Gastrocnemius medialis (tissue), 4 donors: ENCODE measurements around the gene DIPK1A. TPM values are rescaled to one million over a fixed set of nuclear protein-coding genes. Genes with fewer than 3 reads are reported as not detected.
A peak's percentile ranks its signal among the peaks of the same experiment; 100 is the strongest.

Experiments used
- ATAC-seq, 2 donors: fragments of 150-250 bp; one replicate each; pipeline ENCODE4 v1.9.1; 2016
- DNase-seq, 2 donors: peaks; one replicate each; pipeline ENCODE4 v3.0.0-alpha.2; 2019
- H3K27ac ChIP-seq, 4 donors: fragments of 200-600 bp; sonication (generic); 1 replicate in 1 of 4; 2 replicates in 3 of 4; pipeline ENCODE4 v1.5.1; 2016 to 2018; ENCODE audit warnings: mild to moderate bottlenecking in 2 of 4, moderate library complexity in 1 of 4
- H3K27me3 ChIP-seq, 3 donors: fragments of 200-600 bp; sonication (generic) in 2 of 3; 1 replicate in 1 of 3; 2 replicates in 2 of 3; pipeline versions ENCODE4 v1.5.1 to v1.6.0; 2016 to 2019; ENCODE audit warnings: mild to moderate bottlenecking in 1 of 3, moderate library complexity in 1 of 3
- H3K36me3 ChIP-seq, 2 donors: fragments of 200-600 bp; sonication (generic) in 1 of 2; one replicate each; pipeline ENCODE4 v1.5.1; 2017 to 2018
- H3K4me1 ChIP-seq, 2 donors: fragments of 200-600 bp; sonication (generic) in 1 of 2; one replicate each; pipeline ENCODE4 v1.5.1; 2016 to 2017; ENCODE audit warnings: mild to moderate bottlenecking in 2 of 2
- H3K4me3 ChIP-seq, 4 donors: fragments of 200-600 bp; sonication (generic) in 3 of 4; 1 replicate in 1 of 4; 2 replicates in 3 of 4; pipeline ENCODE4 v1.5.1; 2016 to 2019; ENCODE audit warnings: mild to moderate bottlenecking in 2 of 4
- H3K9me3 ChIP-seq, 3 donors: fragments of 200-600 bp; sonication (generic) in 2 of 3; 1 replicate in 1 of 3; 2 replicates in 2 of 3; pipeline ENCODE4 v1.5.1; 2016 to 2019
- CTCF ChIP-seq, 5 experiments: fragments of 450-650 bp in 3 of 5; fragments of 200-600 bp in 2 of 5; sonication (generic) in 2 of 5; IDR thresholded peaks in 4 of 5; conservative IDR thresholded peaks in 1 of 5; 1 replicate in 4 of 5; 2 replicates in 1 of 5; pipeline ENCODE4 v1.5.1; 2016 to 2019; ENCODE audit warnings: antibody characterized with exemption in 5 of 5, mild to moderate bottlenecking in 3 of 5, moderate library complexity in 3 of 5
- POLR2A ChIP-seq, 2 donors: fragments of 450-650 bp; IDR thresholded peaks; one replicate each; pipeline ENCODE4 v1.6.1; 2017; ENCODE audit warnings: antibody characterized with exemption in 2 of 2, mild to moderate bottlenecking in 2 of 2, moderate library complexity in 2 of 2
- in situ Hi-C, 4 donors: fragments of 200-750 bp; cut with MboI; loops; one replicate each; pipeline versions ENCODE4 v1.15.0 to v1.8.0; 2017; ENCODE audit warnings: low sequenced_read_pairs in 4 of 4
- intact Hi-C: fragments of 100-400 bp; cut with DNase I; formaldehyde crosslinking; loops from one replicate; pipeline ENCODE4 v1.15.1; 2023; ENCODE audit warnings: low total_unique reads
- total RNA-seq, 4 donors: library from RNA; depleted of rRNA; stranded (reverse); fragments of >200 nt; gene quantifications; one replicate each; pipeline versions ENCODE4 v1.1.0 to v1.2.3, GENCODE V29; 2016

Gene DIPK1A
- total RNA-seq, 4 donors from 2014 or later: 3.3 to 9.2 (median 4.7) TPM

DNA sequence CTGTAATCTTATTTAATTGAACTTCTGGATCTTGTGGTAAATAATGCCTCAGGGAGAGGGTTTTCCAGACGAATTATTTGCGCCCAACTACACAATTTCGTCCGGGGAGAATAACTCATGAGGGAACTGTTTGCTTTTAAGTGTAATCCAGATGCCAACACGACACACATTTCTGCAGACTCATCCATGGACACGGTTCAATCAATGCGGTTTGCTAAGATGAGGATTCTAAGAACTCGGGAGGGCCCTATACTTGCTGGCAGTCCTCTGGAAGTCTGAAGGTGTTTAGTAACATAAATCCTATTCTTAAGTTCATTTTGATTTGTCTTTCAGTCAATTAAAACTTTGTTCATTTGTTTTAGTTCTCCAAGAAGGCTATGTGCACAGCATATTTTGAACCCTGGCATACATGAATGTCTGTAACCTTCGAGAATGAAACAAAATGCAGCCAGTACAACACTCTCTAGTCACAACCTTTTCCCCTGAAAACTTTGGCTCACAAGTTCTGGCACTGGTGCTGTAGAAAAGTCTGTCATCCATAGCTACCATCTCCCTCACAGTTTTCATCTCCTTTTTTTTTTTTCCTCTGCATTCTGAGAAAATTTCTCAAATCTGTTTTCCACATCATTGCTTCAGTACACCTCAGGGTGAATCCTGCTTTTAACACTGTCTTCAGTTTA, 38.8 kb downstream of the DIPK1A start:
- H3K27ac ChIP-seq: peak overlapping the region in 3 of 4 donors; percentile 28 to 58 (median 37)
- intact Hi-C loops: no loop called here
- H3K9me3 ChIP-seq: no peaks in the 10 kb centered on the region
- TF ChIP-seq CTCF (IDR thresholded peaks at IDR 0.05 in 4 of 5, conservative IDR thresholded peaks at IDR 0.05 in 1 of 5): no peak
- no peak for TF ChIP-seq POLR2A (IDR thresholded peaks at IDR 0.05)
- peaks cover 12 to 16% of the 10 kb centered on the region in 2 donors for H3K4me1 ChIP-seq
- no peak for DNase-seq
- H3K4me3 ChIP-seq: peak overlapping the region in 2 of 4 donors; percentile 1 to 8
- in situ Hi-C loops: no loop called here
- no peaks in the 10 kb centered on the region for H3K36me3 ChIP-seq
- no peaks in the 10 kb centered on the region for H3K27me3 ChIP-seq
- ATAC-seq: peak; percentile 50 to 72

DNA sequence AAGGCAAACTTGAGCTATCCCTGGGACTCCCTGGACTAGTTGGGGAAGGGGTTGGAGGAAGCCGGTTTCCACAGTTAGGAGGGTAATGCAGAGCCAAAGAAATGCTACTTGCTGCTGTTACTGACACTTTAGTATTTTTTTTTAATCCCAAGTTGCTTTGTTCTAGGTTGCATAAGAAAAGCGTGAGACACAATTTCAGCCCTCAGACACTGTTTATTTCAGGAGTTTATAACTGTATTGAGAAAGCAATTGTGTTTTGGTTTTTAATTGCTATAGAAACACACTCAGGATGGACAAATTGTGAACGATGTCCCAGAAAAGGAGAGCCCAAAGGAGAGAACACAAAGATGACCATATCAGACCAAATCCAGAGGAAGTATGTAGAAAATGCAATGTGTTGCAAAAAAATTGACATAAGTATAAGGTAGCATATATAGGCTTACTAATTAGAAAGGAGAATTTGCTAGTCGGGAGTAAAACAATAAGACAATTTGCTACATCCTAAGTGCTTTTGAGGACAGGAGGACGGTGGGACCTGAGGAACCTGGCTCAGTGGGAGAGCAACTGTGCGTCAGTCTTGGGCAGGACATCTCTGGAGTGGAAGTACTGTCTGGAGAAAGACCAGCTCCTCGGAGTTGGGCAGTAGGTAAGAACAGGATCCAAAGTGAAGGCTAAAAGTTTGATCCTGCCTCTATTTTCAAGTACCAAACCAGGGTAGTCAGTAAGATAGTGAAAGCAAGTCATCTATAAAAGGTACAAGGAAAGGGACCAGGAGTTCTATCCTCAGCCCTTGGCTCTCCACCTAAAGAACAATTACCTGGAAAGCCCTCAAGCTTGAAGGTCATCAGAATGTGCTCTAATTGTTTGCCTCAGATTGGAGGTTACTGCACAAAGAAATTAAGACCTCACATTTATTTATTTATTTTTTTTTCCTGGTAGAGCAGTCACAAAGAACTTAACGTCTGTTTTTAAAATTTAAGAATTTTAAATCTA, 39.9 kb downstream of the DIPK1A start:
- no peak overlapping the region for H3K4me3 ChIP-seq
- no peaks in the 10 kb centered on the region for H3K27me3 ChIP-seq
- ATAC-seq (peak in 1 of 2 donors; percentile 53), DNase-seq (no peak)
- TF ChIP-seq CTCF (IDR thresholded peaks at IDR 0.05 in 4 of 5, conservative IDR thresholded peaks at IDR 0.05 in 1 of 5) (no peak), POLR2A (IDR thresholded peaks at IDR 0.05) (no peak)
- in situ Hi-C loops: no loop called here
- H3K9me3 ChIP-seq: no peaks in the 10 kb centered on the region
- intact Hi-C loops: no loop called here
- no peaks in the 10 kb centered on the region for H3K36me3 ChIP-seq
- H3K27ac ChIP-seq: peak overlapping the region in 1 of 4 donors; percentile 58
- peaks cover 12 to 16% of the 10 kb centered on the region in 2 donors for H3K4me1 ChIP-seq

DNA sequence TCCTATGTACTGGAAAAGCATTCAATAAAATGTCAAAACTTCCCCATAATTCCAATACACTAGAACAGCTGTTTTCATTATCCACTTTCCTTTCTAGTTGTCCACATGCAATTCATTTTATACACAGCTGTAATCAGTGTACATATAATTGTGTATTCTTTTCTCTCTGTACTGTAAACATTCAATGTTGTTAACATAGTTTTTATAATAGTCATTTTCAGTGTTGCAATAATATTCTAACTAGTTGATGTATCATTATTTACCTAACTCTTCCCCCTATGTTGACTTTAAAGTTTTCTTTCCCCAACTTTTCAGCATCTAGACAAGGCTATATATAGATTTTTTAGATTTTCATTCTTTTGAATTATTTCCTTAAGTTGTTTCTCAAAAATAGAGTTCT, 44.4 kb downstream of the DIPK1A start:
- intact Hi-C loops (no loop called here), in situ Hi-C loops (no loop called here)
- no peak for DNase-seq
- no peaks in the 10 kb centered on the region for H3K27me3 ChIP-seq
- H3K4me1 ChIP-seq: peaks cover 7 to 10% of the 10 kb centered on the region in 2 donors
- H3K27ac ChIP-seq: no peak overlapping the region
- H3K4me3 ChIP-seq: no peak overlapping the region
- H3K9me3 ChIP-seq: no peaks in the 10 kb centered on the region
- no peaks in the 10 kb centered on the region for H3K36me3 ChIP-seq
- TF ChIP-seq POLR2A (IDR thresholded peaks at IDR 0.05): no peak
- TF ChIP-seq CTCF (IDR thresholded peaks at IDR 0.05 in 4 of 5, conservative IDR thresholded peaks at IDR 0.05 in 1 of 5): no peak
- ATAC-seq: no peak

DNA sequence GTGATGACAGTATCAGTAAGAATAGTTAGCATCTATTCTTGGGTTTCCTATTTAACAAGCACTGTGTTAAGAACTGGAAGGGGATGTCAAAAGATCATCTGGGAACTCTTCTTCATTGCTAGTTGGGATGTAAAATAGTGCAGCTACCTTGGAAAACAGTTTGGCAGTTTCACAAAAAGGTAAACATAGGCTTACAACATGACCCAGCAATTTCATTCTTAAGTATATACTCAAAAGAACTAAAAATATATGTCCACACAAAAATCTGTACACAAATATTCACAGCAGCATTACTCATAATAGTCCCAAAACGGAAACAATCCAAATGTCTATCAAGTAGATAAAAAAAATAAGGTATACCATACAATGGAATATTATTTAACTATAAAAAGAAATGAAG, 45.7 kb downstream of the DIPK1A start:
- ATAC-seq (no peak), DNase-seq (no peak)
- intact Hi-C loops (no loop called here), in situ Hi-C loops (no loop called here)
- no peak overlapping the region for H3K4me3 ChIP-seq
- TF ChIP-seq POLR2A (IDR thresholded peaks at IDR 0.05) (no peak), CTCF (IDR thresholded peaks at IDR 0.05 in 4 of 5, conservative IDR thresholded peaks at IDR 0.05 in 1 of 5) (no peak)
- no peaks in the 10 kb centered on the region for H3K27me3 ChIP-seq
- H3K36me3 ChIP-seq: no peaks in the 10 kb centered on the region
- H3K9me3 ChIP-seq: no peaks in the 10 kb centered on the region
- no peaks in the 10 kb centered on the region for H3K4me1 ChIP-seq
- no peak overlapping the region for H3K27ac ChIP-seq
